Measurements from ENCODE around the gene WDFY1. TPM values are rescaled to one million over a fixed set of nuclear protein-coding genes. Genes with fewer than 3 reads are reported as not detected.

The WDFY1 gene
- total and polyA plus RNA-seq, 2 donors (not counting 3 experiments of a cell fraction or from before 2014, with no cell fraction given), result 54.7 to 68.7 TPM

- BruUV-seq (replicated peaks), result no TSS peak
- Histone ChIP-seq H3K4me2 (ENCODE audit: insufficient read depth, low read length) (no peak overlapping the region), H3K9me1 (replicated peaks; ENCODE audit: control insufficient read depth, extremely low read depth, insufficient read depth, low read length) (no peaks in the 10 kb centered on the region), H3K9me3 (replicated peaks; ENCODE audit: control insufficient read depth, insufficient read depth, low read length) (no peaks in the 10 kb centered on the region), H3K4me1 (ENCODE audit: control insufficient read depth, extremely low read depth, insufficient read depth, low read length) (no peaks in the 10 kb centered on the region), H3K36me3 (ENCODE audit: control insufficient read depth in 2 of 2, extremely low read depth in 1 of 2, insufficient read depth in 2 of 2, low read length in 2 of 2) (no peaks in the 10 kb centered on the region), H4K20me1 (replicated peaks; ENCODE audit: control insufficient read depth, extremely low read depth, insufficient read depth, low read length) (no peaks in the 10 kb centered on the region), H2AFZ (ENCODE audit: low read depth, low read length) (no peak overlapping the region), H3K79me2 (ENCODE audit: control insufficient read depth, insufficient read depth, low read length) (no peaks in the 10 kb centered on the region), H3K27ac (ENCODE audit: insufficient read depth, low read depth, low read length) (no peak overlapping the region), H3K4me3 (replicated peaks in 1 of 3; ENCODE audit: insufficient read depth in 1 of 3, low read depth in 1 of 3, low read length in 3 of 3) (no peak overlapping the region), H3K27me3 (ENCODE audit: control insufficient read depth in 2 of 2, insufficient read depth in 2 of 2, low read length in 2 of 2) (peaks cover 0 to 6% of the 10 kb centered on the region in 2 experiments), H3K9ac (replicated peaks; ENCODE audit: extremely low read depth, insufficient read depth, low read length) (no peak overlapping the region)
- TF ChIP-seq MAX (IDR thresholded peaks at IDR 0.05; ENCODE audit: insufficient read depth, insufficient read length) (no peak), JUN (IDR thresholded peaks at IDR 0.05; ENCODE audit: borderline replicate concordance, insufficient read depth, insufficient read length, low read depth) (no peak), POLR2AphosphoS5 (IDR thresholded peaks at IDR 0.05; ENCODE audit: insufficient read depth, low read depth, low read length) (no peak), EZH2 (IDR thresholded peaks at IDR 0.05; ENCODE audit: borderline replicate concordance, low read depth, low read length, severe bottlenecking) (no peak), POLR2A (IDR thresholded peaks at IDR 0.05; ENCODE audit: low read depth, low read length) (no peak), CTCF (IDR thresholded peaks at IDR 0.05; ENCODE audit: extremely low read depth in 1 of 2, insufficient read depth in 1 of 2, low read depth in 1 of 2, low read length in 2 of 2) (no peak), MYC (IDR thresholded peaks at IDR 0.05; ENCODE audit: low read depth, low read length) (no peak), GATA2 (IDR thresholded peaks at IDR 0.05; ENCODE audit: insufficient read depth, insufficient read length, low read depth, low read length) (no peak), FOS (IDR thresholded peaks at IDR 0.05; ENCODE audit: borderline replicate concordance, insufficient read depth, low read length) (no peak)
- DNase-seq (ENCODE audit: low read depth, low spot score), result no peak
- ChIA-PET POLR2A (no interaction called here), CTCF (interaction anchor here (1.4 to 9.0 kb wide), 3 partner anchors 9 to 297 kb away, joined by 3 to 875 read pairs (median 16); no protein-coding TSS in a partner anchor)
- no peak for FAIRE-seq
- dilution Hi-C loops (cut with MboI; ENCODE audit: extremely low pct_ligation_motif_present, low sequenced_read_pairs) (no loop called here), intact Hi-C loops (cut with micrococcal nuclease) (no loop called here)
These were observed 44.2 kb upstream of the WDFY1 start for GRCh38 chr2:223989206-223989855.

Data from endothelial cell of umbilical vein (primary cell).